GM19351 (cell line): ENCODE measurements around the gene TMTC2.

ENCODE experiments used
- ATAC-seq: cut with Tn5 transposase; IDR thresholded peaks from one replicate; pipeline ENCODE4 v1.9.1; 2021; ENCODE audit warnings: mild to moderate bottlenecking, moderate library complexity; ENCODE audit not compliant: unreplicated experiment

TMTC2 gene

DNA sequence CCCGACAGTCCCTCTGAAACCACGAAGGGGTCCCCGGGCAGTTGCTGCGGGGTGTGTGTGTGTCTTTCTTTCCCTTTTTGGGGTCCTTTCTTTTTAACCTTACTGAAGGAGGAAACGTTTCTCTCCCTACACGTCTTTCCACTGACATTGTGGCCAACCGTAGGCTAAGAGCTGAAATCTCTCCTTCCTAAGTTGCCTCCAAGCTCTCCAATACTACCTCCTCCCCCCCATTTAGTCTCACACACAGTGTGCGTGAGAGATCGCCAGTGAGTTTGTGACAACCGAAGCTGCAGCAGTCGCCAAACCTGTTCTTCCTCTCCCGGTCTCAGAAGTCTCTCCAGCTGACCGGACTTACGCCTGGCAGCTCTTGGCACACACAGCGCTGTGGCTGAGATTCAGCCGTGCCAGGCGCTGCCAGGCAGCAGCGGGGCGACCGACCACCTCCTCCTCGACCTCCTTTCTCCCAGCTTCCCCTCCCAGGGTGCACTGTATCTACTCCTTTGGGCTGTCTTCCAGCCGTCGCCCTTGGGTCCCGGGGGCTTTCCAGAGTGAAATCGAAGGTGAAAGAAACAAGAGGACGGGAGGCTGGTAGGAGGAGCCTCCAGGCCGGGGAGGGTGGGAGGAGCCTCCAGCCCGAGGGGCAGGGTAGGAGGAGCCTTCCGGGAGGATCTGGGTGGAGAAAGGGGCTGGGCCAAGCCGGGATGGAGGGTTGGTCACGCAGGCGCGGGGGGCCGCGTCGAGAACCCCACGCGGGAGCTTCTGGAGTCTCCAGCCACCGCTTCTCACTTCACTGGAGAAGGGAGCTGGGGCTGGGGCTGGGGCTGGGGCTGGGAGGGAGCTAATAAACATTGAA is at the start of gene TMTC2:
Gene TMTC2 (plus strand): TSS at position 739 of the 853 bp plus-strand sequence.
- peak; percentile 77 for ATAC-seq

DNA sequence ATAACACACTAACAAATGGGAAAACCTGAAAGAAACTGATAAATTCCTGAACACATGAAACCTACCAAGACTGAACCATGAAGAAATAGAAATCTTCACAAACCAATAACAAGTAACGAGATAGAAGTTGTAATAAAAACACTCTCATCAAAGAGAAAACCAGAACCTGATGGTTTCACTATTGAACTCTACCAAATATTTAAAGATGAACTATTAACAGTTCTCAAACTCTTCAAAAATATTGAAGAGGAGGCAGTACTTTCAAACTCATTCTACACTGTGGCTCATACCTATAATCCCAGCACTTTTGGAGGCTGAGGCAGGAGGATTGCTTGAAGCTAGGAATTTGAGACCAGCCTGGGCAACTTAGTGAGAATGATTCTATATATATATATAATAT is 48.4 kb upstream of the TMTC2 start:
- no peak for ATAC-seq

DNA sequence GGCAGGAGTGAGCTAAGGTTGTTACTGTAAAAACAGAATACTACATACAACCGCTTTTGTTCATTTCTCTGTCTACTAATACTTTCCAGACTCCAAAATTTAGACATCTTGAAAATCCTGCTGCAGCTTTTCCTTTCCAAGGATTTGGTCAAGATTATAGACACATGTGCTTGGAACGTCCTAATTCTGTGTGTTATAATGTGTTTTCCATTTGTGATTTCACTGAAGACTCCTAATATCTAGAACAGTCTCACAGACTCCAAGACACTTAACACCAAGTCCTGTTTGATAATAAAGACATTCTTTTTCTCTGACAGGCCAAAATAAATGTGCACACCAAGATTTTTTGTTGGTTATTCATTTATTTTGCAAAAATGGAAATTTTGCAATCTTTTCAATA is 41.8 kb upstream of the TMTC2 start:
- no peak for ATAC-seq

- no peak for ATAC-seq
Observed at GRCh38 chr12:82645414-82645813, 41.3 kb upstream of the TMTC2 start.

DNA sequence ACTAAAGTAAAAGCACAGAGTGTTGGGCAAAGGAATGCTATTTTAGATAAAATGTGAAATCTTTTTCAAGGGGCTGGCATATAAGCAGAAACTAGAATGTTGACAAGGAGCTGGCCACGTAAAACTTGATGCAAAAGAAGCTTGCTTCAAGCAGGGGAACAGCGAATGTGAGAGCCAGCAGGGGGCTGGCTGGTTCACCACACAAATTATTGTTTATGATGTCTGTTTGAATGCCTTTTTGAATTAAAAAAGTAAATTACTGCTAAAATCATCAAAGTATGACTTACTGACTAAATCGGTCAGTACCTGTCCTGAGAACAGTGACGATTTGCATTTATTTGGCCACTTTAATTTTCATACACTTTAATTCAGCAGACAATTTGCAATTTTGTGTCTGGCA is 38.9 kb upstream of the TMTC2 start:
- no peak for ATAC-seq

- ATAC-seq, result no peak
Observed at GRCh38 chr12:82648259-82648909, 38.3 kb upstream of the TMTC2 start.

DNA sequence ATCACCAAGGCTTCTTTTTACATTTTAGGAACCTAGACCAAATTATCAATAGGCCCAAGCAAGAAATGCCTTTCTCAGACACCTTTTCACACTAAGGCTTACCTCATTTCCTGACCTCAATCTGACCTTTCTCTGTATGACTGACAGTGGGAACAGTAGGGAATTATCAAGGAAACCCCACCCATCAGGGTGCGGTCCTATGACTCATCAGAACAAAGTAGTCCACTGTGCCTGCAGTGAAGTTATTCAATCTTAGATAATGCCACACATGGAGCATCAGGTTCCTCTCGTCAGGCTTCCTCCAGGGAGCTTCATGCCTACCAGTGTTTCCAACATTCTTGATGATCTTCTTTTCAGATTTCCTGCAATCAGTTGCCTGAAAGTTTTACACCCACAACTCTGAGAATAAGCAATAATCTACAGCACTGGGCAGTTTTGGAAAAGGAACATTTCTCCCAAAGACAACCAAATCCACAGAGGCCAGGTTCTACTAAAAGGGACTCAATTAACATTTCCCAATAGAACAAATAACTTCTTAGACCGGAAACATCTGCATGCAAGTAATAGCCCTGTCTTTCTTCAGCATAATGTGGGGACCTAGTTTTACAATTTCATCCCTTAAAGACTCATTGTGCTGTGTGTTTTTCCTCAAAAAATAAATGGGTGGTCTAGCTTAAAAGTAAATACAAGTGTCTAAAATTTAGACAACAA is 35.9 kb upstream of the TMTC2 start:
- ATAC-seq, result peak; percentile 91

GRCh38 chr12:82651489-82651888 is 35.2 kb upstream of the TMTC2 start:
- no peak for ATAC-seq

DNA sequence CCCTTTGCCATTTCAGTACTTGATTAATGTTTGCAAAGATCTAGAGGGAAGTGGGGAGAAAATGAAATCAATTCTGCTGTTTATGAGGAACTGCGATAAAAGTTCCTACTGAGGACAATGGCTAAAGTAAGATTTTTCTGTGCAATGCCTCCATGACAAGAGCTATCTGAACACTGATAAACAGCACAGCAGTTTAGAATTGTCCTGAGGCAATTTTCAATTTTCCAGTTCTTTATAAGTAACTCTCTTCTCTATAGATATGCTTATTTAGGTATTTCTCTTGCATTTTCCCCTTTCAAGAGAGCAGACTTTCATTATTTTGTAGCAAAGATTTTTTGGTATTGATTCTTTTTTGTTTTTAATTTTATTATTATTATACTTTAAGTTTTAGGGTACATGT is 34.6 kb upstream of the TMTC2 start:
- ATAC-seq, result no peak

- no peak for ATAC-seq
Observed at GRCh38 chr12:82655751-82656150, 31.0 kb upstream of the TMTC2 start.

DNA sequence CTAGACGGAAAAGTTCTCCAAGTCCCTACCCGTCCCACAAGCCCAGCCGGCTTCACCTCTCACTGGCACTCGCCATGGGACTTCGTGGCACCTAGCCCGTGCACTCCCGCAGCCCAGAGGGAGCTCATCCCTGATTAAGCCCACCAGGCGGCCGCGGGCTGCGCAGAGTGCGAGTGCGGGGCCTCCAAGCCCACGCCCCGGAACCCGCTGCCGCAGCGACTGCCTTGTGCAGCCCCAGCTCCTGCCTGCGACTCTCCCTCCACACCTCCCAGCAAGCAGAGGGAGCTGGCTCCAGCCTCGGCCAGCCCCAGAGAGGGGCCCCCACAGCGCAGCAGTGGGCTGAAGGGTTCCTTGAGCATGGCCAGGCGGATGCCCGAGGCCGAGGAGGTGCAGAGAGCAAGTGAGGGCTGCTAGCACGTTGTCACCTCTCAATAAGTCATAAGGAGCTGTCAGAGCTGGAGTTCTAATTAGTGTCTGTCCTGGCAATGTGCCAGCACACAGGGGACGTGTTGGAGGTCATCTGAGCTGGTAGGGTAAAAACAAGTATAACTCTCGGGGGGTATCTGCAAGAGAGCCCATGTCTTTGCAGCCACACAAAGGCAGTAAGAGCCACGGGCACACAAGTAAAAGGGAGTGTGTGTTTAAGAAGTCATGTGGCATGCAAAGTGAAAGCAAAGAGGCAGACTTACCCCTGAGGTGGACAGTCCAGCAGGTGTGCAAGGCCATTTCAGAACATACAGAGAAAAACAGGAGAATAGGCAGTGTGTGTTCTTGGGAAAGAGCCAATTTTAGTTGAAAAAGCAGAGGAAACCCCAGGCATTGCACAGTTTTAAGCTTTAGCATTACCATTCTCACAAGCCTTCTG is 27.1 kb upstream of the TMTC2 start:
- no peak for ATAC-seq

DNA sequence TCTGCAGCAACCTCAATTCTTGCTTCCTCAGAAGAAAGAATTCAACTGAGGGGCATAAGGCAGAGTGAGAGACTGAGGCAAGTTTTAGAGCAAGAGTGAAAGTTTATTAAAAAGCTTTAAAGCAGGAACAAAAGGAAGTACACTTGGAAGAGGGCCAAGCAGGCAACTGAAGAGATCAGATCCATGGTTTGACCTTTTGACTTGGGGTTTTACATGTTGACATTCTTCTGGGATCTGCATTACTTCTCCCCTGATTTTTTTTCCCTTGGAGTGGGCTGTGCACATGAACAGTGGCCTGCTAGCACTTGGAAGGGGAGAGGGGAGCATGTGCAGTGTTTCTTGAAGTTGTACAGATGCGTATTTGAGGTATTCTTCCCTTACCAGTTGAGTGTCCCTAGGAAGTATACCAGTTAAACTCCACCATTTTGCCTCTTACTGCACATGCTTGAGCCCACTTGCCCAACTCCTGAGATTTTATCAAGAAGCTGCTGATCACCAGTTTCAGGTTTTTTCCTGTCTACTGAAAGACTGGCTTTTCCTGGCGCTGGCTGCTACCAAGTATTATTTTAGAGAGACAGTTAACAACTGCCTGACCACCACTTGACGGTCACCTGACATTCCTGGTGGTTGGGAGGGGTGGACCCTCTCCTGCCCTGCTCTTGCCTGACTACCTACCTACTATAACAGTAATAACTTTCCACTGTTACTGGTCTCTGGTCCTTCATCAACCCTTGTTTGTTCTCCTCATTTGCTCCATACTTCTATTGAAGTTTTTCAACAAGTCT is 26.0 kb upstream of the TMTC2 start:
- ATAC-seq, result no peak

GRCh38 chr12:82663893-82664292 is 22.8 kb upstream of the TMTC2 start:
- no peak for ATAC-seq

- ATAC-seq, result peak; percentile 45
Observed at GRCh38 chr12:82665142-82665923, 21.4 kb upstream of the TMTC2 start.

- no peak for ATAC-seq
Observed at GRCh38 chr12:82666830-82667229, 19.9 kb upstream of the TMTC2 start.

DNA sequence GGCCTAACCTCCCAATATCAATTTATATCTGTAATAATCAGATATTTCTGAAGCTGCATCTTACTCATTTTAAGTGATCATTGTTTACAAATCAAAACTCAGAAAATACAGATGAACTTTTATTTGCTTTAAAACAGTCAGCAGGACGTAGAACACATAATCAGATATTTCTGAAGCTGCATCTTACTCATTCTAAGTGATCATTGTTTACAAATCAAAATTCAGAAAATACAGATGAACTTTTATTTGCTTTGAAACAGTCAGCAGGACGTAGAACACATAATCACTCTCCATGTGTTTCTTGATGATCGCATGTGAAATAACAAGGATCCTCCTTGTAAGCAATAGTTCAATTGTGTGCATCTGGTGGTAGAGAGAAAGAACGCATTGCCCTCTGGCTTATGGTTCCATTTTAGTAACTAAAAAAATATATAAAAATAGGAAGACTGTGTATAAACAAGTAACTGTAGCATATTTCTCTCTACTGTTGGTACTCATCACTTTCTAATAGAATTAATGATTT is 15.0 kb upstream of the TMTC2 start:
- ATAC-seq, result no peak

GRCh38 chr12:82672811-82673495 is 13.8 kb upstream of the TMTC2 start:
- ATAC-seq, result no peak

- ATAC-seq, result no peak
Observed at GRCh38 chr12:82673698-82674097, 13.0 kb upstream of the TMTC2 start.
